HepG2 (cell line): ENCODE results near the gene MTRF1. TPM values are rescaled to one million over a fixed set of nuclear protein-coding genes. Genes with fewer than 3 reads are reported as not detected.

Source experiments
- CBFB ChIP-seq: sonication (generic); formaldehyde crosslinking; IDR thresholded peaks from 2 replicates; pipeline ENCODE4 v1.4.0; 2020; ENCODE audit warnings: missing genetic modification reagents
- CBX5 ChIP-seq: sonication (generic); formaldehyde crosslinking; IDR thresholded peaks from 2 replicates; pipeline ENCODE4 v1.4.0; 2020; ENCODE audit warnings: missing genetic modification reagents, borderline replicate concordance
- CREB1 ChIP-seq, 2 experiments: fragments of 450-650 bp in 1 of 2; IDR thresholded peaks; 2 replicates each; pipeline ENCODE4 v1.6.1; 2016 to 2017; ENCODE audit warnings: control low read depth in 1 of 2, mild to moderate bottlenecking in 1 of 2, missing compliant biosample characterization in 1 of 2, missing genetic modification characterization in 1 of 2
- ELF1 ChIP-seq: sonication (generic); formaldehyde crosslinking; IDR thresholded peaks from 2 replicates; pipeline ENCODE4 v1.4.0; 2020; ENCODE audit warnings: missing genetic modification reagents
- ELF3 ChIP-seq: IDR thresholded peaks from 2 replicates; pipeline ENCODE4 v1.6.1; 2016; ENCODE audit warnings: missing genetic modification reagents, missing compliant biosample characterization
- ERF ChIP-seq: IDR thresholded peaks from 2 replicates; pipeline ENCODE4 v1.6.1; 2018; ENCODE audit warnings: missing biosample characterization, missing genetic modification reagents
- GPN1 ChIP-seq: sonication (generic); formaldehyde crosslinking; IDR thresholded peaks from 2 replicates; pipeline ENCODE4 v1.5.1; 2020; ENCODE audit warnings: missing genetic modification reagents, borderline replicate concordance
- MXD4 ChIP-seq: IDR thresholded peaks from 2 replicates; pipeline ENCODE4 v1.6.1; 2016; ENCODE audit warnings: mild to moderate bottlenecking, missing biosample characterization, missing genetic modification reagents
- POLR2G ChIP-seq: fragments of 200-400 bp; formaldehyde crosslinking; IDR thresholded peaks from 2 replicates; pipeline ENCODE4 v1.6.1; 2018; ENCODE audit warnings: mild to moderate bottlenecking, low read depth, low read length, moderate library complexity
- SALL1 ChIP-seq: sonication (generic); formaldehyde crosslinking; IDR thresholded peaks from 2 replicates; pipeline ENCODE4 v1.8.0; 2022; ENCODE audit warnings: mild to moderate bottlenecking, missing genetic modification reagents
- THAP11 ChIP-seq: IDR thresholded peaks from 2 replicates; pipeline ENCODE4 v1.6.1; 2016; ENCODE audit warnings: missing biosample characterization, missing genetic modification reagents
- TSC22D2 ChIP-seq: sonication (generic); formaldehyde crosslinking; IDR thresholded peaks from 2 replicates; pipeline ENCODE4 v1.5.1; 2020; ENCODE audit warnings: missing genetic modification reagents, mild to moderate bottlenecking, borderline replicate concordance
- ZEB1 ChIP-seq: IDR thresholded peaks from 2 replicates; pipeline ENCODE4 v1.6.1; 2012; ENCODE audit warnings: mild to moderate bottlenecking, low read depth, inconsistent platforms; ENCODE audit not compliant: insufficient replicate concordance
- ZKSCAN8 ChIP-seq: IDR thresholded peaks from 2 replicates; pipeline ENCODE4 v1.6.1; 2016; ENCODE audit warnings: borderline replicate concordance, missing genetic modification reagents, missing compliant biosample characterization
- ZNF136 ChIP-seq: sonication (generic); formaldehyde crosslinking; IDR thresholded peaks from 2 replicates; pipeline ENCODE4 v1.8.1; 2022; ENCODE audit warnings: low read depth, mild to moderate bottlenecking, moderate library complexity, missing genetic modification reagents
- ZNF280B ChIP-seq: sonication (generic); formaldehyde crosslinking; IDR thresholded peaks from 2 replicates; pipeline ENCODE4 v1.5.0; 2020; ENCODE audit warnings: missing genetic modification reagents, mild to moderate bottlenecking, borderline replicate concordance
- ZNF660 ChIP-seq: sonication (generic); formaldehyde crosslinking; IDR thresholded peaks from 2 replicates; pipeline ENCODE4 v1.5.1; 2020; ENCODE audit warnings: mild to moderate bottlenecking, low read depth, missing genetic modification reagents, borderline replicate concordance
- ZNF691 ChIP-seq: sonication (generic); formaldehyde crosslinking; IDR thresholded peaks from 2 replicates; pipeline ENCODE4 v1.4.0; 2020; ENCODE audit warnings: missing genetic modification reagents, low read depth, mild to moderate bottlenecking, borderline replicate concordance
- ZSCAN22 ChIP-seq: sonication (generic); formaldehyde crosslinking; IDR thresholded peaks from 2 replicates; pipeline ENCODE4 v1.4.0; 2020; ENCODE audit warnings: mild to moderate bottlenecking, missing genetic modification reagents
- polyA plus RNA-seq, 8 experiments: library from polyadenylated mRNA; depleted of rRNA in 3 of 8; stranded (reverse) in 7 of 8; unstranded in 1 of 8; fragments of >200 nt; fragmentation: Illumina TruSeq in 4 of 8; extraction: Trizol in 4 of 8; gene quantifications; 2 replicates each; pipeline versions ENCODE4 v1.2.1 to v1.2.3, GENCODE V29; 2011 to 2016; ENCODE audit warnings: low read depth in 4 of 8, missing spikeins in 1 of 8, mixed read lengths in 1 of 8; ENCODE audit not compliant: insufficient read depth in 1 of 8
- total RNA-seq, 5 experiments: library from RNA; depleted of rRNA; stranded (reverse); fragments of >200 nt; fragmentation: Illumina TruSeq; extraction: Trizol; gene quantifications; 2 replicates each; pipeline ENCODE4 v1.2.3, GENCODE V29; 2016; ENCODE audit warnings: low read depth in 1 of 5
- TF ChIP-seq, protein P1 (sequence below): sonication (generic); formaldehyde crosslinking; IDR thresholded peaks from 2 replicates; pipeline ENCODE4 v1.9.0; 2021; ENCODE audit warnings: missing genetic modification reagents, mild to moderate bottlenecking, borderline replicate concordance
- TF ChIP-seq, protein P2 (sequence below): IDR thresholded peaks from 2 replicates; pipeline ENCODE4 v1.6.1; 2016; ENCODE audit warnings: low read depth, control low read depth
- TF ChIP-seq, protein P3 (sequence below): sonication (generic); formaldehyde crosslinking; IDR thresholded peaks from 2 replicates; pipeline ENCODE4 v1.4.0; 2020; ENCODE audit warnings: mild to moderate bottlenecking, missing genetic modification reagents
- TF ChIP-seq, protein P4 (sequence below): IDR thresholded peaks from 2 replicates; pipeline ENCODE4 v1.6.1; 2016; ENCODE audit warnings: mild to moderate bottlenecking, missing biosample characterization, missing genetic modification reagents

Gene MTRF1
- total and polyA plus RNA-seq, 2 of the 13 experiments (the other 11 are each of a cell fraction or from before 2014, with no cell fraction given) = 21.6 to 27.2 TPM

DNA sequence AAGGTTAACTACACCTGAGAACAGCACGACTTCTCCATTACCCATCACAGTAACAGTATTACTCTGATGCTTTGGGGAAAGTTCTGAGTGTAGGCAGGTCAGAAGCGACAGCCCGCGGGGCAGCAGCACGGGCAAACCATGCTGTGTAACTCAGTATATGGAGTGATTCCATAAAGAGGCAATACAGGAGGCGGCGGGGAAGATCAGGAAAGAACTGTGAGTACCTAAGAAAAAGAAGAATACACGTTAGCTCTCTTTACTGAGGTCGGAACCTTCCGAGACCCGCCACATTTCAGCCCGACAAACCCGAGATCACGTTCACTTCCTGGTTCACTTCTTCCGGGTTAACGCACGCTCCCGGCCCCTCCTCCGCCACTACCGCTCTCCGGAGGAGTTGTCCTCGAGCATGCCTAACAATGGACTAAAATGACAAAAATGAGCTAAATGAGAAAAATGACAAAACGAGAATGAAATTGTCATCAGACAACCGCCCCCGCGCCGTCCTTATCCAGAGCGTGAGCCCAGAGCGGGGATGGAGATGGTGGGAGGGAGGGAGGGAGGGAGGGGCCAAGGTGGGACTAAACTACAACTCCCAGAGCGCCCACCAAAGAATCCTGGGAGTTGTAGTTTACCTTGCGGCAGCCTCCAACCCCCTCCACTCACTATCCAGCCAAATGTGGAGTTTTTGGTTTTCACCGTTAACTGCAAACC, at the start of gene MTRF1 (continued):
- TF ChIP-seq, protein P1, sequence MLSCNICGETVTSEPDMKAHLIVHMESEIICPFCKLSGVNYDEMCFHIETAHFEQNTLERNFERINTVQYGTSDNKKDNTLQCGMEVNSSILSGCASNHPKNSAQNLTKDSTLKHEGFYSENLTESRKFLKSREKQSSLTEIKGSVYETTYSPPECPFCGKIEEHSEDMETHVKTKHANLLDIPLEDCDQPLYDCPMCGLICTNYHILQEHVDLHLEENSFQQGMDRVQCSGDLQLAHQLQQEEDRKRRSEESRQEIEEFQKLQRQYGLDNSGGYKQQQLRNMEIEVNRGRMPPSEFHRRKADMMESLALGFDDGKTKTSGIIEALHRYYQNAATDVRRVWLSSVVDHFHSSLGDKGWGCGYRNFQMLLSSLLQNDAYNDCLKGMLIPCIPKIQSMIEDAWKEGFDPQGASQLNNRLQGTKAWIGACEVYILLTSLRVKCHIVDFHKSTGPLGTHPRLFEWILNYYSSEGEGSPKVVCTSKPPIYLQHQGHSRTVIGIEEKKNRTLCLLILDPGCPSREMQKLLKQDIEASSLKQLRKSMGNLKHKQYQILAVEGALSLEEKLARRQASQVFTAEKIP (CRISPR knock-in tag) = no peak
- peak; percentile 70 for TF ChIP-seq ZEB1
- no peak for TF ChIP-seq CREB1 (IDR thresholded peaks at IDR 0.05)
- TF ChIP-seq CREB1 (CRISPR knock-in tag; IDR thresholded peaks at IDR 0.05) = no peak
- peak; percentile 24; the same call in 1 of the 2 replicates for TF ChIP-seq CBX5 (CRISPR knock-in tag)
- TF ChIP-seq CBFB (CRISPR knock-in tag) = 0 out of 2 replicates have a peak, but pooled peaks have one; percentile 57
- peak; percentile 92 for TF ChIP-seq ELF1 (CRISPR knock-in tag)
- peak; percentile 51 for TF ChIP-seq SALL1
- TF ChIP-seq ZKSCAN8 (CRISPR knock-in tag) = no peak
- TF ChIP-seq THAP11 (CRISPR knock-in tag) = peak; percentile 98
- TF ChIP-seq, protein P2, sequence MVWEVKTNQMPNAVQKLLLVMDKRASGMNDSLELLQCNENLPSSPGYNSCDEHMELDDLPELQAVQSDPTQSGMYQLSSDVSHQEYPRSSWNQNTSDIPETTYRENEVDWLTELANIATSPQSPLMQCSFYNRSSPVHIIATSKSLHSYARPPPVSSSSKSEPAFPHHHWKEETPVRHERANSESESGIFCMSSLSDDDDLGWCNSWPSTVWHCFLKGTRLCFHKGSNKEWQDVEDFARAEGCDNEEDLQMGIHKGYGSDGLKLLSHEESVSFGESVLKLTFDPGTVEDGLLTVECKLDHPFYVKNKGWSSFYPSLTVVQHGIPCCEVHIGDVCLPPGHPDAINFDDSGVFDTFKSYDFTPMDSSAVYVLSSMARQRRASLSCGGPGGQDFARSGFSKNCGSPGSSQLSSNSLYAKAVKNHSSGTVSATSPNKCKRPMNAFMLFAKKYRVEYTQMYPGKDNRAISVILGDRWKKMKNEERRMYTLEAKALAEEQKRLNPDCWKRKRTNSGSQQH (CRISPR knock-in tag) = peak; percentile 69; the same call in 1 of the 2 replicates
- TF ChIP-seq ELF3 = peak; percentile 78
- no peak for TF ChIP-seq ZNF280B (CRISPR knock-in tag)
- TF ChIP-seq ERF (CRISPR knock-in tag) = peak; percentile 37; the same call in 1 of the 2 replicates
- no peak for TF ChIP-seq ZSCAN22 (CRISPR knock-in tag)
- peak; percentile 59; the same call in 1 of the 2 replicates for TF ChIP-seq TSC22D2 (CRISPR knock-in tag)
- TF ChIP-seq ZNF660 (CRISPR knock-in tag) = no peak
- peak; percentile 52; the same call in 1 of the 2 replicates for TF ChIP-seq MXD4 (CRISPR knock-in tag)
- TF ChIP-seq GPN1 (CRISPR knock-in tag) = no peak
- peak; percentile 78 for TF ChIP-seq POLR2G
- TF ChIP-seq, protein P3, sequence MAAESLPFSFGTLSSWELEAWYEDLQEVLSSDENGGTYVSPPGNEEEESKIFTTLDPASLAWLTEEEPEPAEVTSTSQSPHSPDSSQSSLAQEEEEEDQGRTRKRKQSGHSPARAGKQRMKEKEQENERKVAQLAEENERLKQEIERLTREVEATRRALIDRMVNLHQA = no peak
- no peak for TF ChIP-seq ZNF691 (CRISPR knock-in tag)
- TF ChIP-seq ZNF136 (CRISPR knock-in tag) = no peak
- TF ChIP-seq, protein P4, sequence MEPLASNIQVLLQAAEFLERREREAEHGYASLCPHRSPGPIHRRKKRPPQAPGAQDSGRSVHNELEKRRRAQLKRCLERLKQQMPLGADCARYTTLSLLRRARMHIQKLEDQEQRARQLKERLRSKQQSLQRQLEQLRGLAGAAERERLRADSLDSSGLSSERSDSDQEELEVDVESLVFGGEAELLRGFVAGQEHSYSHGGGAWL (CRISPR knock-in tag) = peak; percentile 43; the same call in 1 of the 2 replicates
